ENCODE measurements around the gene GCLC.
"Not testable (repeated sequence)": the region's sequence is repeated elsewhere in the genome, so short reads cannot be mapped to it uniquely, and the experiment has no call there.

The GCLC gene

GRCh38 chr6:53487080-53487479 is 57.8 kb downstream of the GCLC start:
- DNase-seq: no peak

DNA sequence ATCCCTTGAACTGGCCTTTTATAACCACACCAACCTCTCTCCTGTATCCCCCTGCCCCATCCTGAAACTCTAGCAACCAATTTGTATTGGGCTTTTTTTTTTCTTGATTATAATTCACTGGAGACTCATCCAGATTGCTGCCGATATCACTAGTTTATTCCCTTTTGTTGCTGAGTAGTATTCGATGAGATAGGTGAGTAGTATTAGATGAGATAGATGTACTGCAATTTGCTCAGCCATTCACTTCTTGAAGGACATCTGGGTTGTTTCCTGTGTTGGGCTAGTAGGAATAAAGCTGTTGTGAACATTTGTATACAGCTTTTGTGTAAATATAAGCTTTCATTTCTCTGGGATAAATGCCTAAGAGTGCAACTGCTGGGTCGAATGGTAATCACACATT is 58.2 kb downstream of the GCLC start:
- DNase-seq: no peak

DNA sequence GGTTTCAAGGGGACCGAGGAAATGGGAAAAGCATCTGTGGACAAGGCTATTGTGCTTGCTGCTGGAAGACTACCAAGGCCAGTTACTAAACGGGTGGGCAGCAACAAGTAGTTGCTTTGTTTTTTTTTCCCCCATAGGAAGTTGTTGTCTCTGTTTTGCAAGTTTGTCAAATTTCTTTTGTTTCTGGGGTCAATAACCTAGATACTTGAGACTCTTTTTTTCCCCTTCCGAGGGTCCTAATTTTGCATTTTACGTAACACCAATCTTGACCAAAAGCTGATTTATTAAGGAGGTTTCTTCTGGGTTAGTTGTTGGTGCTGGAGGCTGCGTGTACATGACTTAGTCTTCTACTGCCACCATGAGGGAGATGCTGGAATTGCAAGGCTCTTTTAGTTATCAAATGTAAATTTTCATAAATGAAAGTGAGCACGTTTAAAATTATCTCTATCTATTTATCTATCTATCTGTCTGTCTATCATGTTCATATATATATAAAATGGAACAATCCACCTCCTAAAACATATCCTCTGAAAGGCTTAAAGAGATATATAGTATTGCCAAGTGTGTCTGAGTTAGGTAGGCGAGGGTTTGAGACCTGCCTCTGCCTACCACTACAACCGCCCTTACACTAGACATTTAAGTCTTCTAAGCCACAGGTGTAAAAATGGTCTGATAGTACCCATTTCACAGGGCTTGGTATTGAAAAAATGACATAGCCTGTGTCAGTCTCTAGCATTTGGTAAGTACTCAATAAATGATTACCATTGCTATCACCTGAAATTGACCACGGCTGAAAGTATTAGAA is 60.2 kb downstream of the GCLC start:
- DNase-seq: peak; percentile 53

DNA sequence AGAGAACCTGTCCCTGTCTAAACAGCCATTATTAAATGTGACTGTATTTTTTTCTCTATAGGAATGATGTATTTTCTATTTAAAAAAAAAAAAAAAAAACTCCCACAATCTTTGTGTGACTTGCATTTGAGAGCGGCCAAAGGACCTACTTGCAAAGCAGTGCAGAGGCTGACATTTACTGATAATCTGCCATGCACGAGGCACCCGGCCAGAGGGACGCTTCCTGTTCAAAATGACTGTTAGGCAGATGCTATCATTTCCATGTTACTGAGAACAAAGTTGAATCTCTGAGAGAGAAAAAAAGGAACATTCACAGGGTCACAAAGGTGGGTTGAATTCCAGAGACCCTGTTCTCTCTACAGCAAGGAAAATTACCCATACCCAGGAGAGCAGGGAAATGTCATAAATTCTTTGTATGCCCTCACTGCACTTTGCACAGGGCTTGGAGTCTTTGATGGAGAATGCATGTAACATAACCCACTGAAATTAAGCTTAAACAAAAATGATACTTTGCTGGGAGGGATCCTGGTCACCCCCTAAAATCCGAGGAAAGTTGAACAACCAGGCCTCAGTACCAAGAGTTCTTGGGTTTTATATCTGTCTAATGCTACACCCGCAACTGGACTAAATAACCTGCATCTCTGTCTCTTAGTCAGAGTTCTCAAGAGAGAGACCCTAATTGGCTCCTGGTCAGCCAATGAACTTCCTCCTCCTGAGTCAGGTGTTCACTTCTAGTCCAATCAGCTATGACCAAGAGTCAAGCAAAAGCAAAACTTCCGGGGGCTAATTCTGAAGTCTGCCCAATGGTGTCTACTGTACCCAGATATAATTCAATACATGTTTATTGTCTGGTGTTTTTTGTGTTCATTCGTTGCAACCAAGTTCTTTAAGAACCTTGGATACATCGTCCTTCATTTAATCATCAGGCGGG is 61.2 kb downstream of the GCLC start:
- no peak for DNase-seq

DNA sequence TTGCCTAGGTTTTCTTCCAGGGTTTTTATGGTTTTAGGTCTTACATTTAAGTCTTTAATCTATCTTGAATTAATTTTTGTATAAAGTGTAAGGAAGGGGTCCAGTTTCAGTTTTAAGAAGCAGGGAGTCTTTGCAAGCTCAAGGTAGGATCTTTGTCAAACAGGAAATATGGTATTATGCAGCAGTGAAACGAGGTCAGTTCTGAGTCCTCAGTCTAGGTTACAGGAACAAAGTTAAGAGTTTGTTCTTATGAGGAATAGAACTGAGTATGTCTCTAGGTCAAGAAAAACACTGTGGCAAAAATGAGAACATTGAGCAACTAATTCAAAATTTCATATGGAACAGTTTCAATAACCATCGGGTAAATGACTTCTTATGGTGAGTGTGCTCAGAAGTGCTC is 63.6 kb downstream of the GCLC start:
- no peak for DNase-seq

DNA sequence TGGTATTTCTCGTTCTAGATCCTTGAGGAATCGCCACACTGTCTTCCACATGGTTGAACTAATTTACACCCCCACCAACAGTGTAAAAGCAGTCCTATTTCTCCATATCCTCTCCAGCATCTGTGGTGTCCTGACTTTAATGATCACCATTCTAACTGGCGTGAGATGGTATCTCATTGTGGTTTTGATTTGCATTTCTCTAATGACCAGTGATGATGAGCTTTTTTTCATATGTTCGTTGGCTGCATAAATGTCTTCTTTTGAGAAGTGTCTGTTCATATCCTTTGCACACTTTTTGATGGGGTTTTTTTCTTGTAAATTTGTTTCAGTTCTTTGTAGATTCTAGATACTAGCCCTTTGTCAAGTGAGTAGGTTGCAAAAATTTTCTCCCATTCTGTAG is 64.1 kb downstream of the GCLC start:
- DNase-seq: not testable (repeated sequence)

DNA sequence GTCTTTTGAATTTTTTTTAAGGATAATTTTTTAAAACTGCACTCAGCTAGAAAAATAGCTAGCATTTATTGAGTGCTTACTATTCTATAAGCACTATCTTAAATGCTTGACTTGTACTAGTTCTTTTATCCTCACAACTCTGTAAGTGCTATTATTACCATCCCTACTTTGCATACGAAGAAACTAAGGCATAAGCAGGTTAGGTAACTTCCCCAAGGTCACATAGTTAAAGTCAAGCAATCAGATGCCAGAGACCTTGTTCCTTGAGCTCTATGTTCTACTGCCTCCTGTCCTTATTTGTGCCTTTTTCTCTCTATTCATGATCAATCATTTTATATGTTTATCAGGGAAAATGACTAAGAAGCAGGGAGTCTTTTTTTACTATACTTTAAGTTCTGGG is 65.0 kb downstream of the GCLC start:
- no peak for DNase-seq

GRCh38 chr6:53476964-53477363 is 67.9 kb downstream of the GCLC start:
- DNase-seq: no peak

DNA sequence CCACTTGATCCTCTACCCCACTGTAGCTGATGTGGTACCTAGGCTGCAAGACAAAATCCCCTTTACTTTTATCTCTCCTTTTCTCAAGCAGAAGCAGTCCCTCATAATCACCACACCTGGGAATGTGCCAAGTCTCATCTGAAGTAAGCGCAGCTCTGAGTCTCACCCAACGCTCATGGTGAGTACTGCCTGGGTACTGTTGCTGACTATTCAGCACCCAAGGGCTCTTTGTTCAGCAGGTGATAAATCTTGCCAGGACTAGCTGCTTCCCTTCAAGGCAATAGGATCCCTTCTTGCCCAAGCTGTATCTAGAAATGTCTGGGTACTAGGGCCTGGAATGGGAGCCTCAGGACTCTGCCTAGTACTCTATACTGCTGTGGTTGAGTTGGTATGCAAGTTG is 70.9 kb downstream of the GCLC start:
- no peak for DNase-seq

GRCh38 chr6:53469163-53469562 is 75.7 kb downstream of the GCLC start:
- DNase-seq: no peak

GRCh38 chr6:53466257-53466656 is 78.6 kb downstream of the GCLC start:
- no peak for DNase-seq

DNA sequence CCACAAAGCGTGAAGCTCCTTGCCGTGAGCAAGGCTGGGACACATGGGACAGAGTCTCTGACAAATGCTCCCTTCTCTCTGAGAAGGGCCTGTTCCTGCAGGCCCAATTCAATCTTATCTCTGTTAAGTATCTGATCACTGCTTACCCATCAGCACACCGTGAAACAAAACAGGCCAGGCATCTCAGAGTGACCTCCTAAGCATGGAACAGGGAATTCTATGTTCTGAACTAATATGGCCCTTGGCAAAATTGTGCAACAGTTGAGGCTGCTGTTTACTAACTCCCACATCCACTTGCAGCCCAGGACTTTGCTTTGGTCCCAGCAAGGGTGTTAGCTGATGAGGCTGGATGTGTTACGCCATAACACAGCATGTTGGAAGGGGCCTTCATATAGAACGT is 79.2 kb downstream of the GCLC start:
- DNase-seq: no peak

GRCh38 chr6:53464927-53465460 is 79.9 kb downstream of the GCLC start:
- peak; percentile 43 for DNase-seq

DNA sequence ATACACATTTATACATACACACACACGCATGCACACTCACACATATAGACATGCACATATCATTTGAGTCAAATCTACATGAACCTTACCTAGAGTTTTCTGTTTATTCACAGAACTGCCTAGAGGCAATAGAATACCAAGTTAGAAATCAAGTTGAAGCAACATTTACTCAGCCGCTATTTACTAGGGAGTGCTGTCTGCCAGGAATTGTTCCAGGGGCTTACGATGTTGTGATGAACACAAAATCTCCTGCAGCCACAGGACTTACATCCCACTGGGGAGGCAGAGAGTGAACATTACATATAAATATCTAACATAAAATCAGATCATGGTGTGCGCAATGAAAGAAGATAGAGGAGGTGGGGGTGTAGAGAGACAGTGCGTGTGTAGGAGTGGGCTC is 80.4 kb downstream of the GCLC start:
- no peak for DNase-seq

DNA sequence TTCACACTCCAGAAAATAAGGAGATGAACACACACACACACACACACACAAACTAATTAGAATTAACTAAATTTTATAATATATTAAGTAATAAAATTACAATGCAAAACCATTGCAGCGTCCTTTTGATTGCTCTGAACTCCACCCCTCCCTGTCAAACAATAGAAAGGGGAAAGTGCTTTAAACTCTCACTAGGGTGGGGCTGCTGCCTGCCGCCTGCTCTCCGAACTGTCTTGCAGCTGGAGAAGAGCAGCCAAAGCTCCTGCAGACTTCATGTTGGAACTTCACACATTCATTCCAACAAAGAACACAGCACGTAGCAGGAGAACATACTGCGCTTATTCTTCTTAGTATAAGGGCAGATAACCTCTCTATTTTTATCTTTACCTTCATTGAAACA is 83.2 kb downstream of the GCLC start:
- DNase-seq: no peak

- DNase-seq: no peak
These were observed 83.8 kb downstream of the GCLC start for GRCh38 chr6:53461041-53461656.

DNA sequence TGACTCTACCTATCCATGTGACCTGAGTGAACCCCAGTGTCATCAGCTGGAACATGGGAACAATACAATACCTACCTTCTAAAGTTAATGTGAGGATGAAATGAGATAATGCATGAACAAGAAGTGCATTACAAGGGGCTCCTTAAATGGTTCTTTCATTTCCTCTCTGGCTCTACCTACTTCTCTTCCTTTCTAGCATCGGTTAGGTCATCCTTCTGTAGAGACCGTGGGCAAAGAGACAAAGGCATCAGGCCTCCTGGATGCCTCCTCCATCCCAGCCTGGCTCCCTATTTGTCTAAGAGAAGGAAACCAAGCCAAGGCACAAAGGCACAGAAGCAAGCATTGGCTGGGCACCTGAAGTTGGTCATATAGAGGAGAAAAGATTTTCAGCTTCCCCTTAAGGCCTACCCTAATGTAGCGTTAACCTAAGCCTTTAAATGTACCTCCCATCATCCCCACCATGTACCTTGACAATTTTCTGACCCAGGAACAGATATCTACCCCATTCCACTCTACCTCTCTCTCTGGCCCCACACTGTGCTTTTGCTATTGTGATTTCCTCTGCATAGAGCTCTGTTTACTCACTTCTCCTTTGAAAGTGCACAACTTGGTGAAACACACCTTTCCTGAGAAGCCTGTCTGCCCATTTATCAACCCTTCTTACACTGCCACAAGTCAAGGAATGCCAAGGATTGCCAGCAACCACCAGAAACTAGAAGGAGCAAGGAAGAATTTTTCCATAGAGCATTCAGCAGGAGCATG is 86.6 kb downstream of the GCLC start:
- DNase-seq: no peak

DNA sequence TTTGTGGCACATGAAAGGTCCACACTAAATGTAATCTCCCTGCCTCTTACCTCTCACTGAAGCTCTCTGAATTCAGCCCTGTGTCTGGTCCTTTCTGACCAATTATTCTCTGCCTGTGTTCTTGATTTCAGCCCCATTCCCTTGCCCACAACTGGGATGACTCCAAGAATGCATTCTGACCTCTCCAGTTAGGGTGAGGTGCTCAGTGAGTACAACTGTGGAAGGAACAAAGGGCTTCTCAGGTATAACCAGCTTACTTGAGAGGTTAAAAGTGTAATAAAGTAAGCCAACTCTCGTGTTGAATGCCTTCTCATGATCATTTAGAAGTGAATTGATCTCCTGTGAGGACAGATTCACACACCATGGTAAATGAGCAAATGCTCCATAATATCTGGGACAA is 88.1 kb downstream of the GCLC start:
- DNase-seq: no peak

- DNase-seq: no peak
These were observed 89.2 kb downstream of the GCLC start for GRCh38 chr6:53455678-53456077.

GRCh38 chr6:53451165-53451564 is 93.7 kb downstream of the GCLC start:
- no peak for DNase-seq

DNA sequence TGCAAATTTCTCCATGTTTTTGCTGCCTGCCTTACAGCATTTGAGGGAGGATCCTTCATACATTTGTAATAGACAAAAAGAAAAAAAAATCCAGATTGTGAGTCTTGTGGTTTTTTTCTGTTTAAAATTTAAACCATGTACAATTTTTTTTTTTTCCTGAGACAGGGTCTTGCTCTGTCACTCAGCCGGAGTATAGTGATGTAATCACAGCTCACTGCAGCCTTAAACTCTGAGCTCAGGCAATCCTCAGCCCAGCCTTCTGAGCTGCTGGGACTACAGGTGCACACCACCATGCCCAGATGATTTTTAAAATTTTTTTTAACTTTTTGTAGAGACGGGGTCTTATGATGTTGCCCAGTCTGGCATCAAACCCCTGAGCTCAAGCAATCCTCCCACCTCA is 97.0 kb downstream of the GCLC start:
- no peak for DNase-seq

Measured in NCI-H2029 (cell line).